ENCODE data around the gene BCKDHB. TPM values are rescaled to one million over a fixed set of nuclear protein-coding genes. Genes with fewer than 3 reads are reported as not detected.

The BCKDHB gene
- total RNA-seq, 1 donor from 2014 or later: 17.6 TPM

GRCh38 chr6:80249897-80250296, 143.4 kb downstream of the BCKDHB start:
- Histone ChIP-seq H3K9me3 (no peaks in the 10 kb centered on the region), H3K27ac (no peak overlapping the region), H3K4me1 (no peaks in the 10 kb centered on the region), H3K4me3 (no peak overlapping the region), H3K36me3 (no peaks in the 10 kb centered on the region), H3K27me3 (no peaks in the 10 kb centered on the region)
- ATAC-seq: no peak
- intact Hi-C loops (cut with DNase I): no loop called here
- no peak for DNase-seq
- no peak for TF ChIP-seq CTCF (IDR thresholded peaks at IDR 0.05)

GRCh38 chr6:80250391-80250997, 144.0 kb downstream of the BCKDHB start:
- no peak for ATAC-seq
- Histone ChIP-seq H3K4me3 (no peak overlapping the region), H3K36me3 (no peaks in the 10 kb centered on the region), H3K4me1 (no peaks in the 10 kb centered on the region), H3K27ac (no peak overlapping the region), H3K9me3 (no peaks in the 10 kb centered on the region), H3K27me3 (no peaks in the 10 kb centered on the region)
- DNase-seq: no peak
- no peak for TF ChIP-seq CTCF (IDR thresholded peaks at IDR 0.05)
- intact Hi-C loops (cut with DNase I): no loop called here

GRCh38 chr6:80251321-80251720, 144.8 kb downstream of the BCKDHB start:
- TF ChIP-seq CTCF (IDR thresholded peaks at IDR 0.05): no peak
- no peak for ATAC-seq

GRCh38 chr6:80254716-80255115, 148.2 kb downstream of the BCKDHB start:
- ATAC-seq: no peak
- H3K27me3 ChIP-seq: no peaks in the 10 kb centered on the region
- TF ChIP-seq CTCF (IDR thresholded peaks at IDR 0.05): no peak

More at GRCh38 chr6:80251321-80251720, 144.8 kb downstream of the BCKDHB start:
- Histone ChIP-seq H3K27ac (no peak overlapping the region), H3K36me3 (no peaks in the 10 kb centered on the region), H3K27me3 (no peaks in the 10 kb centered on the region), H3K4me3 (no peak overlapping the region), H3K4me1 (no peaks in the 10 kb centered on the region), H3K9me3 (no peaks in the 10 kb centered on the region)
- DNase-seq: no peak
- intact Hi-C loops (cut with DNase I): no loop called here

GRCh38 chr6:80256691-80257090, 150.2 kb downstream of the BCKDHB start:
- no peak overlapping the region for H3K27ac ChIP-seq
- H3K27me3 ChIP-seq: no peaks in the 10 kb centered on the region
- no peaks in the 10 kb centered on the region for H3K4me1 ChIP-seq
- ATAC-seq (no peak), DNase-seq (no peak)
- H3K9me3 ChIP-seq: no peaks in the 10 kb centered on the region
- no peaks in the 10 kb centered on the region for H3K36me3 ChIP-seq
- intact Hi-C loops (cut with DNase I): no loop called here
- no peak overlapping the region for H3K4me3 ChIP-seq
- no peak for TF ChIP-seq CTCF (IDR thresholded peaks at IDR 0.05)

More at GRCh38 chr6:80254716-80255115, 148.2 kb downstream of the BCKDHB start:
- H3K4me1 ChIP-seq: no peaks in the 10 kb centered on the region
- DNase-seq: no peak
- H3K36me3 ChIP-seq: no peaks in the 10 kb centered on the region
- no peak overlapping the region for H3K4me3 ChIP-seq
- H3K9me3 ChIP-seq: no peaks in the 10 kb centered on the region
- H3K27ac ChIP-seq: no peak overlapping the region
- intact Hi-C loops (cut with DNase I): no loop called here

GRCh38 chr6:80259118-80259517, 152.6 kb downstream of the BCKDHB start:
- Histone ChIP-seq H3K9me3 (no peaks in the 10 kb centered on the region), H3K4me3 (no peak overlapping the region), H3K36me3 (no peaks in the 10 kb centered on the region), H3K4me1 (no peaks in the 10 kb centered on the region), H3K27me3 (no peaks in the 10 kb centered on the region), H3K27ac (no peak overlapping the region)
- intact Hi-C loops (cut with DNase I): no loop called here
- DNase-seq: no peak
- no peak for ATAC-seq
- TF ChIP-seq CTCF (IDR thresholded peaks at IDR 0.05): no peak

Data from upper lobe of right lung (tissue), 1 donor.